Ovary (tissue), 9 donors: ENCODE measurements around the gene KLK15. TPM values are rescaled to one million over a fixed set of nuclear protein-coding genes. Genes with fewer than 3 reads are reported as not detected.

Experiments
- DNase-seq, 5 donors: peaks; one replicate each; pipeline ENCODE4 v3.0.0-alpha.2; 2019 to 2020
- H3K27ac ChIP-seq, 2 donors: fragments of 200-600 bp; one replicate each; pipeline versions ENCODE4 v1.5.1 to v1.8.0; 2019 to 2022
- H3K27me3 ChIP-seq: fragments of 200-600 bp; one replicate; pipeline ENCODE4 v1.8.0; 2022
- H3K36me3 ChIP-seq: fragments of 200-600 bp; sonication (generic); one replicate; pipeline ENCODE4 v1.5.1; 2019
- H3K4me1 ChIP-seq: one replicate; pipeline ENCODE4 v1.8.1; 2013; ENCODE audit warnings: mild to moderate bottlenecking, moderate library complexity; ENCODE audit not compliant: insufficient read depth
- H3K4me3 ChIP-seq: fragments of 200-600 bp; sonication (generic); one replicate; pipeline ENCODE4 v1.5.1; 2017
- H3K9me3 ChIP-seq, 2 donors: fragments of 200-600 bp in 1 of 2; sonication (generic) in 1 of 2; one replicate each; pipeline versions ENCODE4 v1.5.1 to v1.8.1; 2013 to 2019; ENCODE audit warnings: mild to moderate bottlenecking in 1 of 2, moderate library complexity in 1 of 2
- CTCF ChIP-seq, 3 donors: fragments of 450-650 bp in 2 of 3; fragments of 200-600 bp in 1 of 3; IDR thresholded peaks; one replicate each; pipeline versions ENCODE4 v1.5.1 to v1.8.0; 2016 to 2022; ENCODE audit warnings: antibody characterized with exemption in 3 of 3, mild to moderate bottlenecking in 1 of 3
- EP300 ChIP-seq: sonication (generic); formaldehyde crosslinking; IDR thresholded peaks from one replicate; pipeline ENCODE4 v1.6.1; 2017; ENCODE audit warnings: antibody characterized with exemption
- POLR2A ChIP-seq: fragments of 450-650 bp; IDR thresholded peaks from one replicate; pipeline ENCODE4 v1.6.1; 2017; ENCODE audit warnings: antibody characterized with exemption, mild to moderate bottlenecking, moderate library complexity
- WGBS, 3 donors: extraction: QIAGEN DNeasy Blood & Tissue Kit in 1 of 3; methylation state at CpG; one replicate each; pipeline versions ENCODE4 v1.1.5 to v1.1.7; 2013 to 2017; 5-methylcytosine and 5-hydroxymethylcytosine counted together
- intact Hi-C, 4 donors: fragments of 100-400 bp; cut with DNase I; formaldehyde crosslinking; loops; one replicate each; pipeline versions ENCODE4 v1.11.0 to v1.15.1; 2022 to 2023
- polyA plus RNA-seq, 2 donors: library from polyadenylated mRNA; stranded (reverse); fragments of 200-250 nt in 1 of 2; fragments of 350-450 nt in 1 of 2; fragmentation: Illumina TruSeq in 1 of 2; extraction: RNeasy Lipid Tissue Mini Kit (QIAGEN cat#74804) in 1 of 2; gene quantifications; one replicate each; pipeline ENCODE4 v1.2.3, GENCODE V29; 2013 to 2014
- total RNA-seq, 7 donors: library from RNA; depleted of rRNA in 2 of 7; stranded (reverse); fragments of >200 nt in 2 of 7; fragmentation: NEBNext Ultra II Directional in 3 of 7; extraction: Animal tissue kit (Norgen Biotek cat#: 25700) in 3 of 7; gene quantifications; one replicate each; pipeline versions ENCODE4 v1.1.0 to v1.2.4, GENCODE V29; 2016 to 2023
- donor health status: DM: no; HTN: no; CAD: no; lungs with moderate emphysema.
- donor health status: DM: no; HTN: no; CAD: no.
- donor health status: Bipolar disorder and iron deficiency.
- donor health status: DM: yes; HTN: yes; CAD: no.
- donor health status: DM: no; HTN: no; CAD: no.
- donor health status: DM: yes; HTN: yes; CAD: no.

KLK15 gene
- total and polyA plus RNA-seq, 9 donors: not detected

DNA sequence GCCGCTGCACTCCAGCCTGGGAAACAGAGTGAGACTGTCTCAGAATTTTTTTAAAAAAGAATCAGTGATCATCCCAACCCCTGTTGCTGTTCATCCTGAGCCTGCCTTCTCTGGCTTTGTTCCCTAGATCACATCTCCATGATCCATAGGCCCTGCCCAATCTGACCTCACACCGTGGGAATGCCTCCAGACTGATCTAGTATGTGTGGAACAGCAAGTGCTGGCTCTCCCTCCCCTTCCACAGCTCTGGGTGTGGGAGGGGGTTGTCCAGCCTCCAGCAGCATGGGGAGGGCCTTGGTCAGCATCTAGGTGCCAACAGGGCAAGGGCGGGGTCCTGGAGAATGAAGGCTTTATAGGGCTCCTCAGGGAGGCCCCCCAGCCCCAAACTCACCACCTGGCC is 39.7 kb upstream of the KLK15 start, which contains the start of gene KLK2:
Gene KLK2 (plus strand): TSS at position 384 of the 400 bp plus-strand sequence. CDS start 35 bp downstream, outside the sequence.
- DNase-seq: no peak
- no peak within 1 kb of the TSS for H3K4me3 ChIP-seq
- 65 to 72% (median 69%) methylated on average over 3 of the region's 3 CpGs for WGBS, 3 donors
- no peaks in the 10 kb centered on the region for H3K4me1 ChIP-seq
- H3K27ac ChIP-seq: no peak within 1 kb of the TSS
- H3K27me3 ChIP-seq: no peaks in the 10 kb centered on the region
- no peaks in the 10 kb centered on the region for H3K9me3 ChIP-seq
- intact Hi-C loops: no loop called here
- TF ChIP-seq POLR2A (no peak), EP300 (no peak), CTCF (IDR thresholded peaks at IDR 0.05) (no peak)
- no peaks in the 10 kb centered on the region for H3K36me3 ChIP-seq

- no peak for DNase-seq
- Histone ChIP-seq H3K4me3 (no peak overlapping the region), H3K27ac (no peak overlapping the region), H3K9me3 (no peaks in the 10 kb centered on the region), H3K36me3 (no peaks in the 10 kb centered on the region), H3K4me1 (no peaks in the 10 kb centered on the region), H3K27me3 (no peaks in the 10 kb centered on the region)
- TF ChIP-seq EP300: no peak
- TF ChIP-seq POLR2A: no peak
- no peak for TF ChIP-seq CTCF (IDR thresholded peaks at IDR 0.05)
- intact Hi-C loops: no loop called here
- WGBS, 3 donors: 61 to 70% (median 64%) methylated on average over 25 to 26 of the region's 26 CpGs
Measured at GRCh38 chr19:50870417-50871089, 37.2 kb upstream of the KLK15 start.

- 77 to 83% (median 80%) methylated on average over 4 of the region's 4 CpGs for WGBS, 3 donors
- Histone ChIP-seq H3K27ac (no peak overlapping the region), H3K9me3 (no peaks in the 10 kb centered on the region), H3K27me3 (no peaks in the 10 kb centered on the region), H3K4me1 (no peaks in the 10 kb centered on the region), H3K36me3 (no peaks in the 10 kb centered on the region), H3K4me3 (no peak overlapping the region)
- DNase-seq: no peak
- intact Hi-C loops: no loop called here
- TF ChIP-seq EP300: no peak
- no peak for TF ChIP-seq CTCF (IDR thresholded peaks at IDR 0.05)
- TF ChIP-seq POLR2A: no peak
Measured at GRCh38 chr19:50869479-50869878, 36.1 kb upstream of the KLK15 start.

DNA sequence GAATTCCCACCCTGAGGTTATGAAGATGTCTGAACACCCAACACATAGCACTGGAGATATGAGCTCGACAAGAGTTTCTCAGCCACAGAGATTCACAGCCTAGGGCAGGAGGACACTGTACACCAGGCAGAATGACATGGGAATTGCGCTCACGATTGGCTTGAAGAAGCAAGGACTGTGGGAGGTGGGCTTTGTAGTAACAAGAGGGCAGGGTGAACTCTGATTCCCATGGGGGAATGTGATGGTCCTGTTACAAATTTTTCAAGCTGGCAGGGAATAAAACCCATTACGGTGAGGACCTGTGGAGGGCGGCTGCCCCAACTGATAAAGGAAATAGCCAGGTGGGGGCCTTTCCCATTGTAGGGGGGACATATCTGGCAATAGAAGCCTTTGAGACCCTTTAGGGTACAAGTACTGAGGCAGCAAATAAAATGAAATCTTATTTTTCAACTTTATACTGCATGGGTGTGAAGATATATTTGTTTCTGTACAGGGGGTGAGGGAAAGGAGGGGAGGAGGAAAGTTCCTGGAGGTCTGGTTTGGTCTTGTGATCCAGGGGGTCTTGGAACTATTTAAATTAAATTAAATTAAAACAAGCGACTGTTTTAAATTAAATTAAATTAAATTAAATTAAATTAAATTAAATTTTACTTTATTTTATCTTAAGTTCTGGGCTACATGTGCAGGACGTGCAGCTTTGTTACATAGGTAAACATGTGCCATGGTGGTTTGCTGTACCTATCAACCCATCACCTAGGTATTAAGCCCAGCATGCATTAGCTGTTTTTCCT is 28.3 kb upstream of the KLK15 start:
- H3K4me3 ChIP-seq: no peak overlapping the region
- 67 to 74% (median 69%) methylated on average over 7 of the region's 7 CpGs for WGBS, 3 donors
- H3K9me3 ChIP-seq: no peaks in the 10 kb centered on the region
- H3K27me3 ChIP-seq: no peaks in the 10 kb centered on the region
- DNase-seq: no peak
- H3K27ac ChIP-seq: no peak overlapping the region
- intact Hi-C loops: no loop called here
- no peak for TF ChIP-seq EP300
- TF ChIP-seq CTCF (IDR thresholded peaks at IDR 0.05): no peak
- TF ChIP-seq POLR2A: no peak
- H3K4me1 ChIP-seq: no peaks in the 10 kb centered on the region
- H3K36me3 ChIP-seq: no peaks in the 10 kb centered on the region
